Measurements from ENCODE around the gene LYAR.
"Not testable (repeated sequence)": the region's sequence is repeated elsewhere in the genome, so short reads cannot be mapped to it uniquely, and the experiment has no call there.

The LYAR gene

DNA sequence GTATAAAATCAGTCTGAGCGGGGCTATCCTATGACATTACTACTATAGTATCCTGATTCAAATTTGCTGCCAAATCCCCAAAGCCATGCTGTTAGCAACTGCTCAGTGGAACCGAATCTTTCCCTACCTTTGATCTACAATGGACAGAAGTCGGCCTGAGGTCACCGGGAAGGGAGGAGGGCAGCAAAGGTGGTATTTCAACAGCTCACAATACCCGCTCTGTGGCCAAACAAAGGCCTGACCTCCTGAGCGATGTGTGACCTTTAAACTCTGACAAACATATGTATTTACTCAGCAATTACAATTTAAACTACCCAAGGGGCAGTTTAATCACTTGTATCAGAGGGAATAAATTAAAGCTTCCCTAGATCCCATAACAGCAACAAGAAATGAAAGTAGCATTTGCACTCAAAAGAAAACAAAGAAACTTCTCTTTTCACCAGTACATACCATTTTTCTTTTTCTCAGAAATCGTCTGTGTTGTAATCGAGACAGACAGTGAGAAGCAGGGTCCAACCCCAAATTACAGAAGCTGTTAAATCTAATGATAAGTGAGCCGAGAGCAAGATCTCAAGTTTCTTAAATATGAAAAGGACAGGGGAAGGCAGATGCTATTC, 30.4 kb downstream of the LYAR start:
- DNase-seq = no peak

DNA sequence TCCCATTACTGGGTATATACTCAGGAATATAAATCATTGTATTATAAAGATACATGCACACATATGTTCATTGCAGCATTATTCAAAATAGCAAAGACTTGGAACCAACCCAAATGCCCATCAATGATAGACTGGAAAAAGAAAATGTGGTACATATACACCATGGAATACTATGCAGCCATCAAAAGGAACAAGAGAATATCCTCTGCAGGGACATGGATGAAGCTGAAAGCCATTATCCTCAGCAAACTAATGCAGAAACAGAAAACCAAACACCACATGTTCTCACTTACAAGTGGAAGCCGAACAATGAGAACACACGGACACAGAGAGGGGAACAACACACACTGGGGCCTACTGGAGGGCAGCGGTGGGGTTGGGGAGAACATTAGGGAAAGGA, 32.2 kb downstream of the LYAR start:
- not testable (repeated sequence) for DNase-seq

DNA sequence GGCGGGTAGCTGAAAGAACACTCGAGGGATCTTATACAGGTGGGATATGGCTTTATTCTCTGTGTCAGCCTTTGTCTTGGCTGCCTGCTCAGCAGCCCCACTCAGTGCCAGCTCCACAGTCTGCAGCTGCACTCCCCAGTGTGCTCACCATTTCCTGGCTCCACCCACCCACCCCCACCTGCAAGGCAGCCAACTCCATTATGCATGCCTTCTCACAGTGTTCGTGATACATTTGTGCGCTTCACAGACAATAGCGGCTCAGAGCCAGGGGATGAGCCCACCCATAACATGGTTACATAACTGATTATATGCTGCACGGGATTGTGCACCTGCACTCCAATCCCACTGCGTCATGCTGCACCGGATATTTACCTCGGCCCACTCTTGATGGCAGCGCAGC, 33.2 kb downstream of the LYAR start:
- no peak for DNase-seq

DNA sequence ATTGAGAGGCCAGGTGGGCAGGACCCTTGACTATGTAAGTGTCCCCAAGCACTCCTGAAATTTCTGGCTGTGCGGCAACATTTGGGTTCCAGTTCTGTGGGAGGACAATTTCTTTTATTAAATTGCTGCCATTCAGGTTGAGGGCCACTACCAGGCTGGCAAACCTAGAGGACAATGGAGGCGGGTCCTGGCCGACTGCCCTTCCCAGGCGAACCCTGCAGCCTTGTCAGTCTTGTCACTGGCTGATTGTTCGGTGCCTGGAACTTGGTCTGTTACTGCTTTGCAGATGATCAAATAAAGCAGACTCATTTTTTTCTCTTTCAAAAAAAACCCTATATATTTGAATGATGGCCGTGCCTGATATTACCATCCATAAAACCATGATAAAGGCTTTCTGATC, 35.3 kb downstream of the LYAR start:
- no peak for DNase-seq

DNA sequence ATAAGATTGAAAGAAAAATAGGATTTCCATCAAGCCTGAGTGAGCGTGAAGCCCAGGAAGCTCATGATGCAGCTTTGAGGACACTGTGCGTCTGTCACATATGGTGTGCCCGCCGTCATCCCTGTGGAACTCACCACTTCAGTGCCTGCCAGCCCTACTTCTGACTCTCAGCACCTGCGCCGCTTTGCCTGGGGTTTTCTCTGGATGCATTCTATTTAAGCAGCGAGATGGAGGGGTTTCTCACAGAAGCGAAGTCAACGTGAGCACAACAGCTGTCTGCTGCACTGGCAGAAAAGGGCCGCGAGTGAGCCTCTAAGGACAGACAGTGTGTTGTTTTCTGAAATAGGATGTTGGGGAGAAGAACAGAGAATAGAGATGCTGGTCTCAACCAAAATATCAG, 35.8 kb downstream of the LYAR start:
- no peak for DNase-seq

DNA sequence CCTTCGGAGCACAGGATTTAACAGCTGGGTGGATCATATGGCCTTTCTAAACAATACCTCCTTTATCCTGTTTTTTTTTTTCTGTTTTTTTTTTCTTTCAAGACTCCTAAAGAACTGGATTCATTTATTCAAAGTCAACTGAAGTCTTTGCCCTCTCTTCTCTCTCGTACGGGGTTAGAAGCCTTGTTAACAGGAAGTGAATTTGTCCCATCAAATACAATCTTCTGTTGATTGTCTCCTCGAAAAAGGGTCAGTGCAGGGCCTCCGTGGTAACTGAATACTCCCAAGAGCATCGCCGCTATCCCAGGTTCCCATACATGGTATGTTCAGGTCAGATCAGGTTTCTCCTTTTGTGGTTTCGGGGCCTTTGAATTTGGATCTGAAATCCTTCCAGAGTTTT, 40.1 kb downstream of the LYAR start:
- no peak for DNase-seq

DNA sequence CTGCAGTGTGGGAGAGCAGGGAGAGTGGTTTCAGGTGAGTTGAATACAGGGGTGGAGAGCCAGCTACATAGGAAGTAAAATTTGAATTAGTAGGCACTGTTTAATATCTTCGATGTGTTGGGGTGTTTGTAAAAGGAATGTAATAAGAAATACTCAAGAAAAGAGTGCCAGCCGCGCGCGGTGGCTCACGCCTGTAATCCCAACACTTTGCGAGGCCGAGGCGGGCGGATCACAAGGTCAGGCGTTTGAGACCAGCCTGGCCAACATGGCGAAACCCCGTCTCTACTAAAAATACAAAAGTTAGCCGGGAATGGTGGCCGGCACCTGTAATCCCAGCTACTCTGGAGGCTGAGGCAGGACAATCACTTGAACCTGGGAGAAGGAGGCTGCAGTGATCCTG, 40.6 kb downstream of the LYAR start:
- not testable (repeated sequence) for DNase-seq

DNA sequence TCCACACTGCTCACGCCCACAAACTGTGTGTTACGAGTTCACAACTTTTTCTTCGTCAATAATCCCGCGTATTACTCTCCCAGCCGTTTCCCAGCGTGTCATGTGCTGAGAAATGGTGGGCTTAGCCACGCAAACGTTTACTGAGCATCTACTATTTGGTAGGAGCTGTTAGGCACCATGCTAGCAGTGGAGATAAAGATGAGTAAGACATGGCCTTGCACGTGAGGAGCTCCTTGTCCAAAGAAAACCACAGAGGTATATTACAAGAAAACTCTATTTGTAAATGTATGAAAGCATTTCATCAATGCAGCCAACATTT, 41.1 kb downstream of the LYAR start:
- peak; percentile 3 for DNase-seq

DNA sequence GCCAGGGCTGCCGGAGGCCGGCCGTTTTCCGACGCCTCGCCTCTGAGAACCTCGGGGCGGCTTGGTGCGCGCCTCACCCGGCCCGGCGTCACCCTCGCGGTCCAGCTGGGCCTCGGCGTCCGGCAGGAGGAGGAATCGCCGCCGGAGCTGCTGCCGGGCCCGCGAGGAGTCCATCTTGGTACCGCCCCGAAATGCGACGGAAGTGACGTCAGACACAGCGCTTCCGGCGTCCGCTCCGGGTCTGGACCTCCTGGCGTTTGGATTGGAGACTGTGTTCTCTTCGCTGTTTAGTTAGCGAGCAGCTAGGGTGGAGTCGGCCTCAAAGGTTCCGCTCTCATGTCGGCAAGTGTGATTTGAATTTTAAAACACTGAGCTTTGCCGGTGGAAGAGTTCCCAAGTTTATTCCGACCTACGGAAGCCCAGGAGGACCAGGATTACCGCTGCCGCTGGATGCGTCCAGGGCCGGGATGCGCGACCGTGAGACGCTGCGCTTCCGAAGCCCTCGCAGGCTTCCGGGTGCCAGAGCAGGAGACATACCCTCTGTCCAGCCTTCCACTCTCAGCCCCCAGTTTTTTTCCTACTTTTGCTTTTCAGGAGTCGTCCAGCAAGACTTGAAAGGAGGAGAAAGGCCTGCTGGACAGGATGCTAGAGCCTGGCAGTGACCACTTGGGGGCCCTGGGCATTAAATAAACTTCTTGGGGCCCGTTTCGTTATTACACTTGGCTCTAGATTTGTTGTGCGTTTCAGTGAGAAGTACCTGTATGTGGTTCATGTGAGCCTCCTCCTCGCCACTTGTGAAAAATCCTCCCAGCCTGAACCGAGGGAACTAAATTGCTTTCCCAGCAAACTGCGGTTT, 41.7 kb downstream of the LYAR start, which contains the start of gene TMEM128:
TMEM128 (minus strand) TSS at position 195 of the 856 bp plus-strand sequence; CDS start at position 174, 21 bp downstream.
- DNase-seq = peak; percentile 94

DNA sequence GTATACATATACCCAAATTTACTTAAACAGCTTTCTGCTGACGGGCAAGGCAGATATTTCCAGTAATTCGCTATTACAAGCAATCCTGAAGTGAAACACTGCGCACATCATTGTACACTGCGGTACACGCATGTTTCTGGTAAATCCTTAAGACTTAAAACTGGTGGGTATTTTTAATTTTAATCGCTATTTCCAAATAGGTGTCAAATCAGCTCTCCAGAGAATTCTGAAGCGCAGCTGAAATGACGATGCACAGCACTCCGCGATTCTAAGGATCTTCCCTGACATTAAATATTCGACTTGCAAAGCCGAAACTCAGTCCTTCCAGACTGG, 42.3 kb downstream of the LYAR start:
- DNase-seq = no peak

DNA sequence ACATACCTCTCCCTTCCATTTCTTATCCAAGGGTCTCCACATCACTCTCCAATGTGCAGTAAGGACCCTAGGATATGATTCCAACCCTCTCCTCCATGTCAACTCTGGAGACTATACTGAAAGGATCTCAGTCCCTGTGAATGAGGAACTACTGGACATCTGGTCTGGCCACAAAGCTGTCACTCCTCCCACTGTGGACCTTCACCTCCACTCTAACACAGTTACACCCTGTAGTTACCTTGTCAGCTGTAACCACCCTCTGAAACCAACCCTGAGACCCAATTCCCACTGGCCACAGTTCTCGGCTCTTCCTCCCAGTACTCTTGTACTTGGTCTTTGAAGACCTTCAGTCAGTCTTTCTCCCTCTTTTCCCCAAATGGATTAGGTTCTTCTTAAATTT, 44.8 kb downstream of the LYAR start:
- no peak for DNase-seq

DNA sequence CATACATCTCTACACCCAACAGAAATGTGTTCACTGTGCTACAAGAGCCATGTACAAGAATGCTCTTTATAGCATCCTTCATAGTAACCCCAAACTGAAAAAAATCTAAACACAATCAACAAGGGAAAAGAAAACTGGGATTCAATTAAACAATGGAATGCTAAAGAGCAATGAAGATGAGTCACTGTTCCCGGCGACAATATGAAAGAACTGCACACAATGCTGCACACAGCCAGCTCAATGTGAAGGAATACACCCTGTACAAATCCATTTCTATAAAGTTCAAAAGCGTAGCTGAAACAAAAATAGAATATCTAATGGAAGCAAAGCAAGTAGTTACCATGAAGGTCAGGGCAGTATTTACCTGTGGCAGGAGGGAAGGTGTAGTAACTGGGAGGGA, 50.4 kb downstream of the LYAR start:
- not testable (repeated sequence) for DNase-seq

DNA sequence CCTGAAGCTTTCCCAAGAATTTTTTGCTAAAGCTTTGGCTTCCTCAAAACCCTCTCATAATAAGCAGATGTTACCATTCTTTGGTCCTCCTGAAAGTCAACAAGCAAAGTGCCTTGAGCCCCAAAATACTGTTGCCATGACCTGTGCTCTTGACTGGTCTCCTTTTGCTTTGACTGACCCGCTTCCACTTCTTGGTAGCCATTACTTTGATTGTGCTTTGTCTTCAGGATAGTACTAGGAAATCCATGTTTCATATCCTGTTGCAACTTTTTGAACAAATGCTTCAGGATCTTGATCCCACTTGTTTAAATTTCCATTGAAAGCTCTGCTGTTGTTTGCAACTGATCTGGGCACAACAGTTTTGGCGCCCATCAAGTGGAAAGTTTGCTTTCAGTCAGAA, 56.3 kb downstream of the LYAR start:
- no peak for DNase-seq

DNA sequence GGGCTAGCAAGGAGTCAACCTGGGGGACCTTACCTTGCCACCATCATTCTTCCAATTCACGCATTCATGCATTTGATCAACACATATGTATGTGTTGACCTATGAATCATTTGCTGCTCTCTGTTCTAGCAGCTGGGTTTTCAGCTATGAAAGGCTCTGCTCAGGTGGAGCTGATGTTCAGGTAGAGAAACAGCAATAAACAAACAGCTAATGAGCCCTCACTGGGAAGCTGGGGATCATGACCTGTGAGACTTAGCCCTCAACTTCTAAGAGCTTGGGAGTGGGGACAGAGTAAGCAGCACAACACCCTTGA, 61.6 kb downstream of the LYAR start:
- no peak for DNase-seq

DNA sequence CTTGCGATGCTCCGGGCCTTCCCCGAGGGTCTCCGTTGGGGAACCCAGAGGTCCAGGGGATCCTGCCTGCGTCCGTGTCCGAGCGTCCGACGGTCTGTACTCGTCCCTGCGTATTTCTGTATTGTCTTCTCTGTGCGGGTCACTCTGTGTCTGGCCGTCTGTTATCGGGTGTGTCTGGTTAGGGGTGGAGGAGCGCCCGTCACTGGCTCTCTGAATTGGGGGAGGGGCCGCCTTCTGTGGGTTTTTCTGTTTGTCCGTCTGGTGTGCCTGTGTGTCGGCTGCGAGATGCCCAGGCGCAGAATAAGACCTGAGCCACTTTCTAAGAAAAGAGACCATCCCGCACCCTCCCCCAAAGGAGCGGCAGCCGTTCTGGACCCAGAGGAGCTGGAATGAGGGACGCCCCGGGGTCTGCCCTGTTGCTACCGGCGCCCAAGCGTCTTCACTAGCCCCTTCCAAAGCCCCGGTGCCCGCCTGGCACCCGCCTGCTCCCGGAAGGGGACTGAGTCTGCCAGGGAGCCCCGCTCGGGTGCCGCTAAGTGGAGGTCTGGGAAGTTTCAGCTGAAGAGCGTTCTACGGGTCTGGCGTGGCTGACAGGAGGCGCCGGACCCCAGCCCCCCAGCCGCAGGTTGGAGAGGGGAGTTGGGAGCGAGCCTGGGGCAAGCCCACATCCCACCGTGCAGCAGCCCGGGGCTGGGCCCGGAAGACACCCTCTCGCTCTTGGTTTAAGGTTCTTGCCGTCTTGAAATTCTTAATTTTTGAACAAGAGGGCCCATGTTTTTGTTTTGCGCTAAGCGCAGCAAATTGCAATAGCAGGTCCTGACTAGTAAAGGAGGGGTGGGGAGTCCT, 62.2 kb downstream of the LYAR start:
- no peak for DNase-seq

DNA sequence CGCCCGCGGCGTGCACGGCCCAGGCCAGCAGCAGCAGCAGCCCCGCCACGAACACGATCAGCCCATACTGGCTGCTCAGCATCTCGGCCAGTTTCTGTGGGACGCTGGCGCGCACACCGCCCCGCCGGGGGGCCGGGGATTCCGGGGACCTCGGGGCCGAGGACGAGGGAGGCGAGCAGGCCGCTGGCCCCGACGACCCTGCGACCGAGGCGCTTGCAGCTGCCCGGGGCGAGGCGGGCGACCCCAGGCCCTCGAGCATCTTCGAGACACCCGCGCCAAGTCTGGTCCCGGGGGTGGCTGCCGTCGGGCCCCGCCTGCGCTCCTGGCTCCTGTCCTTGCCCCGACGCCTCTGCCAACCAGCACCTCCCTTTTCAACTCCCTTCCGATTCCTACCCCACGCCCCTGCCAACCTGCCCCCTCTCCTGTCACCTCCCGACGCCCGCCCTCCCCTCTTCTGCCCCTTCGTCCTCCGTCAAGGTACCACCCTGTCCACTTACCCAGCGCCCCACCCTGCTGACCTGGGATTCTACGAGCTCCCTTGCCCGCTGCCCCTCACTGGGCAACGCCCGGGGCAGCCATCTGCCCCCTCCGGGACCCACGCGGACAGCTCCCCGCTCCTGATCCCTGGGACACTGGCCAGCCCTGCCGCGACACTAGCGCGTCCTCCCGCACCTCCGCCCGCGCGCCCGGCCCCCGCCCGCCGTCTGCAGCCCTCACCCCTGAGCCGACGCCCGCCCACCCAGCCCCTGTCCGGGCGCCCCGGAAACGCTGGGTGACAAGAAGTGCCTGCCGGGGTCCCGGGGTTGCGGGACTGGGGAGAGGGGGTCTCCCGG, 63.1 kb downstream of the LYAR start, which contains the start of gene OTOP1:
OTOP1 (minus strand) TSS at position 324 of the 833 bp plus-strand sequence; CDS start at position 259, 65 bp downstream.
- no peak for DNase-seq

DNA sequence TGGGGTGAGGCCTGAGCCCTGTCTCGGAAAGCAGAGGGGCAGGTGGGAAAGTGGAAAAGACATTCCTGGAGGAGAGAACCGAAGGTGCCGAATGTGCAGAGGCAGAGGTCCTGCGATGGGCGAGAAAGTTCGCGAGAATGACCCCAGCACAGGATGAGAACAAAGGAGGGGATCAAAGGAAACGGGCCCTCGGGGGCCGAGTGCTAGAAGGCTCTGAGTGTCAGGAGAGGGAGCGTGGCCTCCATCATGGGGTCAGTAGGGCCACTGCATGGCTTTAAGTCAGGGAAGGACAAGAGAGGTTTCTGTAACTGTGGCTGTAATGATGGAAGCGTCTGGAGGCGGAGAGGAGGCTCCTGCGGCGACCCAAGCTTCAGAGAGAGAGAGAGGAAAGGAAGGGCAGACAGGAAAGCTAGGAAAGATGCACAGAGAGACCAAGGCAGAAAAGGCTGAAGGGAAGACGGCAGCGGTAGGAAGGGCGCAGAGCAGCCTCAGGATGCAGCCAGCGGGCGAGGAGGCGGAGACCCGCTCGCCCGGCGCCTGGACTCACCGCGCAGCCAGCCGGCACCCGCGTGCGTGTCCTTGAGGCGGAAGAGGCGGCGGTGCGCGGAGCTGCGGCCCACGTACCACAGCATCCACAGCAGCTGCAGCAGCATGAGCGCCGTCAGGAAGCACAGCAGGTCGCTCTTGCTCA, 63.9 kb downstream of the LYAR start:
- DNase-seq = no peak
